GM12874 (cell line): ENCODE data around the gene TMEM38A.

Experiments
- TF ChIP-seq, protein P1 (sequence below): IDR thresholded peaks from 2 replicates; pipeline ENCODE4 v1.5.1; 2011; ENCODE audit warnings: low read depth, mild to moderate bottlenecking, control low read depth, low read length, moderate library complexity; ENCODE audit not compliant: insufficient read depth

TMEM38A gene

DNA sequence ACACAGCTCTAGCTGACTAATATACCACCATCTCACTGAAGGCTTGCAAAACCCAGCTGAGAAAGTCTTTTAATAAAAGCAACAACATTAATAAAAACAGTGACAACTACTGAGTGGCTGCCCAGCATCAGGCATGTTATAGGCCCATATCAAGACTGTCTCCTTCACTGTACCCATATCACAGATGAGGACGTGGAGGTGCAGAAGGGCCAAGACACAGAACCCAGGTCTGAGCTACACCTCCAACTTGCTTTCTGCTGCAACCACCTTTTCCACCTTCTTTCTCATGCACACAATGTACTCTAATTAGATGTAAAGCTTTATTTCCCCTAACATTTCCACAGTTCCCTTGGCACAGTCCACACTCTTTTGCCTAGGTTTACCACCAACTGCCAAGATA lies 22.3 kb upstream of the TMEM38A start:
- TF ChIP-seq, protein P1, sequence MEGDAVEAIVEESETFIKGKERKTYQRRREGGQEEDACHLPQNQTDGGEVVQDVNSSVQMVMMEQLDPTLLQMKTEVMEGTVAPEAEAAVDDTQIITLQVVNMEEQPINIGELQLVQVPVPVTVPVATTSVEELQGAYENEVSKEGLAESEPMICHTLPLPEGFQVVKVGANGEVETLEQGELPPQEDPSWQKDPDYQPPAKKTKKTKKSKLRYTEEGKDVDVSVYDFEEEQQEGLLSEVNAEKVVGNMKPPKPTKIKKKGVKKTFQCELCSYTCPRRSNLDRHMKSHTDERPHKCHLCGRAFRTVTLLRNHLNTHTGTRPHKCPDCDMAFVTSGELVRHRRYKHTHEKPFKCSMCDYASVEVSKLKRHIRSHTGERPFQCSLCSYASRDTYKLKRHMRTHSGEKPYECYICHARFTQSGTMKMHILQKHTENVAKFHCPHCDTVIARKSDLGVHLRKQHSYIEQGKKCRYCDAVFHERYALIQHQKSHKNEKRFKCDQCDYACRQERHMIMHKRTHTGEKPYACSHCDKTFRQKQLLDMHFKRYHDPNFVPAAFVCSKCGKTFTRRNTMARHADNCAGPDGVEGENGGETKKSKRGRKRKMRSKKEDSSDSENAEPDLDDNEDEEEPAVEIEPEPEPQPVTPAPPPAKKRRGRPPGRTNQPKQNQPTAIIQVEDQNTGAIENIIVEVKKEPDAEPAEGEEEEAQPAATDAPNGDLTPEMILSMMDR, result no peak

- TF ChIP-seq, protein P1, result no peak
Observed at GRCh38 chr19:16640951-16641350, 20.0 kb upstream of the TMEM38A start.

DNA sequence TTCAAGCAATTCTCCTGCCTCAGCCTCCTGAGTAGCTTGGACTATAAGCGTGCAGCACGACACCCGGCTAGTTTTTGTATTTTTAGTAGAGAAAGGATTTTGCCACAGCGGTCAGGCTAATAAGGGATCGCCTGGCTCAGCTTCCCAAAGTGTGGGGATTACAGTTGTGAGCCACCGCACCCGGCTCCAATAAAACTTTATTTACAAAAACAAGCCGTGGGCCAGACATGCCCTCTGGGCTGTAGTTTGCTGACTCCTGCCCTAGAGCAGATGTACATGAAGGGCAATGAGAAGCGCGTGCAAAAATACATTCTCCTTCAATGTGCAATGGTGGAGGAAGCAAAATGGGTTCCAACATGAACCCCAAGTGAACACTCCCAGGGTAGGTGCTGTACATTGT lies 19.2 kb upstream of the TMEM38A start:
- TF ChIP-seq, protein P1, result no peak

DNA sequence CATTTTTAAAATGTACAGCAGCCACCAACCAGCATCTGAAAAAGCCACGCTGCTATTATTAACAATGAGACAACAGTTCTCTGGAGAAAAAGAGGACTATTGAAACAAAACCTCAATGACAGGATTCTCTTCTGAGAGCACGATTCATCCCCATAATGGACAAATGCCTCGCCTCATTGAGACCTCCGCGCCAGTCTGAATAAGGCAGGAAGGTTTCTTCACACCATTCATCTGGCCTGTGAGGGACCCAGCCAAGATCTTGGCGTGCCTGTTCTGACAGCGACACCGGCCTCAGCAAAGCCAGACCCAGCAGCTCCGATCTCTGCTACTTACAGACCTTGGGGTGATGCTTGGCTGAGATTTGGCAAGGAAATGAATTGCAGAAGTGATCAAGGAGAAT lies 15.8 kb upstream of the TMEM38A start:
- TF ChIP-seq, protein P1, result no peak

- TF ChIP-seq, protein P1, result no peak
Observed at GRCh38 chr19:16649734-16650133, 11.2 kb upstream of the TMEM38A start.

- TF ChIP-seq, protein P1, result no peak
Observed at GRCh38 chr19:16650821-16651220, 10.1 kb upstream of the TMEM38A start.

- TF ChIP-seq, protein P1, result no peak
Observed at GRCh38 chr19:16652854-16653253, 8.1 kb upstream of the TMEM38A start.

- TF ChIP-seq, protein P1, result no peak
Observed at GRCh38 chr19:16654140-16654539, 6.8 kb upstream of the TMEM38A start.
